Vagina (tissue), 2 donors: ENCODE measurements around the gene CAPN3. TPM values are rescaled to one million over a fixed set of nuclear protein-coding genes. Genes with fewer than 3 reads are reported as not detected.

Experiments used
- DNase-seq, 2 donors: peaks; one replicate each; pipeline ENCODE4 v3.0.0-alpha.2; 2017; ENCODE audit errors: extremely low spot score in 2 of 2
- H3K27ac ChIP-seq: fragments of 200-600 bp; sonication (generic); one replicate; pipeline ENCODE4 v1.5.1; 2019
- H3K27me3 ChIP-seq: fragments of 200-600 bp; sonication (generic); one replicate; pipeline ENCODE4 v1.5.1; 2019
- H3K36me3 ChIP-seq, 2 donors: fragments of 200-600 bp; sonication (generic); one replicate each; pipeline ENCODE4 v1.5.1; 2017 to 2019
- H3K4me1 ChIP-seq: fragments of 200-600 bp; sonication (generic); one replicate; pipeline ENCODE4 v1.5.1; 2019
- H3K4me3 ChIP-seq, 2 donors: fragments of 200-600 bp; sonication (generic); 1 replicate in 1 of 2; 2 replicates in 1 of 2; pipeline ENCODE4 v1.5.1; 2016 to 2019
- H3K9me3 ChIP-seq: fragments of 200-600 bp; sonication (generic); one replicate; pipeline ENCODE4 v1.5.1; 2019
- POLR2A ChIP-seq, 2 donors: fragments of 450-650 bp; IDR thresholded peaks; one replicate each; pipeline ENCODE4 v1.6.1; 2017; ENCODE audit warnings: antibody characterized with exemption in 2 of 2, mild to moderate bottlenecking in 2 of 2, moderate library complexity in 2 of 2
- POLR2AphosphoS5 ChIP-seq, 2 donors: sonication (generic); formaldehyde crosslinking; IDR thresholded peaks; one replicate each; pipeline ENCODE4 v1.9.0; 2017; ENCODE audit warnings: antibody characterized with exemption in 2 of 2, mild to moderate bottlenecking in 2 of 2, low read depth in 1 of 2; ENCODE audit not compliant: insufficient read depth in 1 of 2
- intact Hi-C: fragments of 100-400 bp; cut with DNase I; formaldehyde crosslinking; loops from one replicate; pipeline ENCODE4 v1.15.1; 2023
- total RNA-seq: library from RNA; depleted of rRNA; stranded (reverse); fragments of >200 nt; gene quantifications from one replicate; pipeline ENCODE4 v1.2.3, GENCODE V29; 2016
- TF ChIP-seq, protein P1 (sequence below), 3 experiments: fragments of 450-650 bp in 2 of 3; fragments of 200-600 bp in 1 of 3; sonication (generic) in 1 of 3; IDR thresholded peaks; one replicate each; pipeline ENCODE4 v1.5.1; 2017 to 2019; ENCODE audit warnings: antibody characterized with exemption in 3 of 3, mild to moderate bottlenecking in 2 of 3, moderate library complexity in 2 of 3

Gene CAPN3
- total RNA-seq, 1 donor from 2014 or later: 18.4 TPM

DNA sequence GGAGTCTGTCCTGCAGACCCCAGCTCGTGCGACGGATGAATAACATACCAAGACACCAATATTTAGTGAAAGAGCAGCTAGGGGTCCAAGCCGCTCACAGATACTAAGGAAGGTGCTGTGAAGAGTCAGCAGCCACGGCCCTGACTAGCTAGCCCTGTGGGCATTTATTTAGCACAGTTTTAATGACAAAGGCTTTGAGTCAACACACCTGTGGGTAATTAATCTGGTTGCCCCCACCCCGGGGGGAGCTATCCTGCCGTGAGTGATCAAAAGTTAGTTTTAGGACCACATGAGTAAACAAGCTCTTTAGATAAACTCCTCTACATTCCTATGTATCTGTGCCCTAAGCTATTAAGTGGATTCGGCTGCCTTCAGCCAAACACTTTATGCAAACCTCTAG, 18.7 kb downstream of the CAPN3 start:
- Histone ChIP-seq H3K27me3 (no peaks in the 10 kb centered on the region), H3K9me3 (no peaks in the 10 kb centered on the region), H3K27ac (no peak overlapping the region), H3K4me3 (no peak overlapping the region), H3K4me1 (no peaks in the 10 kb centered on the region), H3K36me3 (no peaks in the 10 kb centered on the region)
- DNase-seq: no peak
- TF ChIP-seq POLR2AphosphoS5 (IDR thresholded peaks at IDR 0.05; ENCODE audit: insufficient read depth in 1 of 2, low read depth in 1 of 2) (no peak), POLR2A (IDR thresholded peaks at IDR 0.05) (no peak)
- TF ChIP-seq, protein P1, sequence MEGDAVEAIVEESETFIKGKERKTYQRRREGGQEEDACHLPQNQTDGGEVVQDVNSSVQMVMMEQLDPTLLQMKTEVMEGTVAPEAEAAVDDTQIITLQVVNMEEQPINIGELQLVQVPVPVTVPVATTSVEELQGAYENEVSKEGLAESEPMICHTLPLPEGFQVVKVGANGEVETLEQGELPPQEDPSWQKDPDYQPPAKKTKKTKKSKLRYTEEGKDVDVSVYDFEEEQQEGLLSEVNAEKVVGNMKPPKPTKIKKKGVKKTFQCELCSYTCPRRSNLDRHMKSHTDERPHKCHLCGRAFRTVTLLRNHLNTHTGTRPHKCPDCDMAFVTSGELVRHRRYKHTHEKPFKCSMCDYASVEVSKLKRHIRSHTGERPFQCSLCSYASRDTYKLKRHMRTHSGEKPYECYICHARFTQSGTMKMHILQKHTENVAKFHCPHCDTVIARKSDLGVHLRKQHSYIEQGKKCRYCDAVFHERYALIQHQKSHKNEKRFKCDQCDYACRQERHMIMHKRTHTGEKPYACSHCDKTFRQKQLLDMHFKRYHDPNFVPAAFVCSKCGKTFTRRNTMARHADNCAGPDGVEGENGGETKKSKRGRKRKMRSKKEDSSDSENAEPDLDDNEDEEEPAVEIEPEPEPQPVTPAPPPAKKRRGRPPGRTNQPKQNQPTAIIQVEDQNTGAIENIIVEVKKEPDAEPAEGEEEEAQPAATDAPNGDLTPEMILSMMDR (IDR thresholded peaks at IDR 0.05): no peak
- intact Hi-C loops: no loop called here

DNA sequence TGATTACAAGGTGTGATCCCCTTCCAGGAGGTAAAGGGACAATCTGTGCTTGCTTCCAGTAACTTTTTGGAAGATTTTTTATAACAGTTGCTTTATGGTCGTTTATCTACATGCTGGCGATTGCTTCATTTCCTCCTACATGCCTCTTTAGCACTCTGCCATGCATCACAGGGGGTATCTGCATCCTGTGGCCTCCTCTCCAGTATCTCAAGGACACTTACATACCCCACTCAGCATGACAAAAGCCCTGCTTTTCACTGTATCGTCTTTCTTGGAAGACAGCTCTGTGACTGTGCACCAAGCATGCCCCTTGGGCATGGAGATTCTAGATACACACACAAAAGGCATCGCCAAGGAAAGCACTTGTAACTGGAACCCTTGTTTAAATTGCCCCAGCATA, 25.3 kb downstream of the CAPN3 start:
- TF ChIP-seq, protein P1 (IDR thresholded peaks at IDR 0.05): no peak
- TF ChIP-seq POLR2AphosphoS5 (IDR thresholded peaks at IDR 0.05; ENCODE audit: insufficient read depth in 1 of 2, low read depth in 1 of 2): no peak
- no peak for TF ChIP-seq POLR2A (IDR thresholded peaks at IDR 0.05)
- H3K36me3 ChIP-seq: peaks cover 0 to 3% of the 10 kb centered on the region in 2 donors
- H3K9me3 ChIP-seq: no peaks in the 10 kb centered on the region
- no peaks in the 10 kb centered on the region for H3K4me1 ChIP-seq
- DNase-seq: no peak
- H3K27ac ChIP-seq: no peak overlapping the region
- no peaks in the 10 kb centered on the region for H3K27me3 ChIP-seq
- H3K4me3 ChIP-seq: no peak overlapping the region
- intact Hi-C loops: no loop called here

DNA sequence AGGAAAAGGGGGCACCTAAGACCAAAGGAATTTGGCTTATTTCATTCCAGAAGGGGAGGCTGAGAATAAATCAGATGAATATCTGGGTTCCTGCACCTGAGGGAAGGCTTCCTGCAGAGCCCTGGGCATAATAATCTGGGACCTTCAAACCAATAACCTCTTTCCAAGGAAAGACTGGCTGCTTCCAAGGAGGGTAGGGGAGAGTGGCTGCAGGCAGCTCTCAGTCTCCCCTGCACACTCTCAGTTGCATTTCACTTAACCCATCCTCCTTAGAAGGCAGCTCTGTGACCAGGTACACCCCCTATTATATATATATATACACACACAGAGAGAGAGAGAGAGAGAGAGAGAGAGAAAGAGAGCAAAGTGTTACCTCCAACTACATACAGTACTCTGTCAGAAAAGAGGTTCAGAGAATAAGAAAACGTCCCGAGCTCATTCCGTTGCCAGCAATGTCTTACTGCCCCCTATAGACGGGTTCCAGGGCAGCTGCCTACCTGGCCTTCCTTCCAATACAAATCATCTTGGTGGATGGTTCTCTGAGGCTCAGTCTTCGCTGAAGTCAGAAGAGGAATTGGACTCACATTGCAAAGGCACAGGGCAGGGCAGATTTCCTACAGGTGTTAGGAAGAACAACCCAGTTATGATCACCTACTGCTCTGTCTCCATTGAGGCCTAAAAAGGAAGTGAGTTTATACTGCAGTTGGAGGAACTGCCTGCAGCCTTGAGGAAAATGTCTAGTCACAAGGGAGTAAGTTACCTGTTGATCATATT, 26.1 kb downstream of the CAPN3 start:
- intact Hi-C loops: no loop called here
- Histone ChIP-seq H3K27me3 (no peaks in the 10 kb centered on the region), H3K27ac (no peak overlapping the region)

DNA sequence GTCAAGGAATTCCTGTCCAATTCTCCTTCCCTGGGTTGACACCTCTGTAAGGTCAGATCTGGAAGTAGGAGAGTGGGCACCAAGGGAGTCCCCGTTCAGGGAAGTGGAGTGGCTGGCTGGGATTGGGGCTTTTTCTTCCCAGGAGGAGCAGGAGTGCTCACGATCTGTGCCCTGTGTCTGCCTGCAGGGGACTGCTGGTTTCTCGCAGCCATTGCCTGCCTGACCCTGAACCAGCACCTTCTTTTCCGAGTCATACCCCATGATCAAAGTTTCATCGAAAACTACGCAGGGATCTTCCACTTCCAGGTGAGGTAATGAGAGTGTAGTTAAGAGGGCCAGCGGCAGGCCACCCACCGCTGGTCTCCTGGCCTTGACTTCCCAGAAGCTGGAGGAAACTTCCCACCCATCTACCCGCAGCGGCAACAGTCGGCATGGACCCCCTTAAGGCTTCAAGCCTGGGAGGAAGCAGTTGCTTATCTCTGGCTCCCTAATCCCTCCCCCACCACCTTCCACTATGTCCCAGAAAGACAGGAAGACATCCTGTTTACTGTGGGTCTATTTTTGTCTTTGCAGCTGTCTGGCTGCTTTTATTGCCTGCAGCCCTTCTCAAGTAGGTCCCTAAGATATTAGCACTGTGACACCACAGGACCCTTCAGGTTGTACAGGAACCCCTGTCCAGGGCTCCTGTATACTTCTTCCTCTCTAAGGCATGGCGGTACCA, 26.8 kb downstream of the CAPN3 start:
- Histone ChIP-seq H3K4me1 (no peaks in the 10 kb centered on the region), H3K9me3 (no peaks in the 10 kb centered on the region), H3K36me3 (peaks cover 0 to 3% of the 10 kb centered on the region in 2 donors), H3K27ac (no peak overlapping the region), H3K27me3 (no peaks in the 10 kb centered on the region), H3K4me3 (no peak overlapping the region)
- TF ChIP-seq POLR2AphosphoS5 (IDR thresholded peaks at IDR 0.05; ENCODE audit: insufficient read depth in 1 of 2, low read depth in 1 of 2) (no peak), POLR2A (IDR thresholded peaks at IDR 0.05) (no peak)
- TF ChIP-seq, protein P1 (IDR thresholded peaks at IDR 0.05): no peak
- intact Hi-C loops: no loop called here
- no peak for DNase-seq

More for the DNA sequence above, 26.1 kb downstream of the CAPN3 start:
- Histone ChIP-seq H3K9me3 (no peaks in the 10 kb centered on the region), H3K36me3 (peaks cover 0 to 3% of the 10 kb centered on the region in 2 donors), H3K4me1 (no peaks in the 10 kb centered on the region), H3K4me3 (no peak overlapping the region)
- TF ChIP-seq, protein P1 (IDR thresholded peaks at IDR 0.05): no peak
- no peak for TF ChIP-seq POLR2AphosphoS5 (IDR thresholded peaks at IDR 0.05; ENCODE audit: insufficient read depth in 1 of 2, low read depth in 1 of 2)
- no peak for DNase-seq

DNA sequence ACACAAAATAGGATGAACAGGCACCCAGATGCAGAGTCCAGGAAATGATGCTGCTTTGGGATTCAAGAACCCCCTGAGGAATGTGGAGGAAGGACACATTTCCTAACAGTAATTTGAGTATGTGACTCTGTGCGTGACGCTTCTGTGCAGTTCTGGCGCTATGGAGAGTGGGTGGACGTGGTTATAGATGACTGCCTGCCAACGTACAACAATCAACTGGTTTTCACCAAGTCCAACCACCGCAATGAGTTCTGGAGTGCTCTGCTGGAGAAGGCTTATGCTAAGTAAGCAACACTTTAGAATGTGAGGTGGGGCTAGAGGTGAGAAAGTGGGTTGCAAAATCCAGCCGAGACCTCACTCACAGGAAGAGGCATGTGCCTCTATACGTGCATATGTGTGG, 28.3 kb downstream of the CAPN3 start:
- Histone ChIP-seq H3K27ac (no peak overlapping the region), H3K27me3 (no peaks in the 10 kb centered on the region), H3K4me1 (no peaks in the 10 kb centered on the region), H3K4me3 (no peak overlapping the region), H3K36me3 (peaks cover 0 to 3% of the 10 kb centered on the region in 2 donors), H3K9me3 (no peaks in the 10 kb centered on the region)
- TF ChIP-seq, protein P1 (IDR thresholded peaks at IDR 0.05): no peak
- no peak for TF ChIP-seq POLR2AphosphoS5 (IDR thresholded peaks at IDR 0.05; ENCODE audit: insufficient read depth in 1 of 2, low read depth in 1 of 2)
- TF ChIP-seq POLR2A (IDR thresholded peaks at IDR 0.05): no peak
- DNase-seq: no peak
- intact Hi-C loops: no loop called here
